Hematopoietic multipotent progenitor cell treated with erythropoietin and hydrocortisone succinate and interleukin-3 and kit ligand, for 4 days (in vitro differentiated cells): ENCODE measurements around the gene BLVRA.

Experiments
- DNase-seq: peaks from one replicate; pipeline ENCODE4 v3.0.0-alpha.2; 2015

The BLVRA gene

DNA sequence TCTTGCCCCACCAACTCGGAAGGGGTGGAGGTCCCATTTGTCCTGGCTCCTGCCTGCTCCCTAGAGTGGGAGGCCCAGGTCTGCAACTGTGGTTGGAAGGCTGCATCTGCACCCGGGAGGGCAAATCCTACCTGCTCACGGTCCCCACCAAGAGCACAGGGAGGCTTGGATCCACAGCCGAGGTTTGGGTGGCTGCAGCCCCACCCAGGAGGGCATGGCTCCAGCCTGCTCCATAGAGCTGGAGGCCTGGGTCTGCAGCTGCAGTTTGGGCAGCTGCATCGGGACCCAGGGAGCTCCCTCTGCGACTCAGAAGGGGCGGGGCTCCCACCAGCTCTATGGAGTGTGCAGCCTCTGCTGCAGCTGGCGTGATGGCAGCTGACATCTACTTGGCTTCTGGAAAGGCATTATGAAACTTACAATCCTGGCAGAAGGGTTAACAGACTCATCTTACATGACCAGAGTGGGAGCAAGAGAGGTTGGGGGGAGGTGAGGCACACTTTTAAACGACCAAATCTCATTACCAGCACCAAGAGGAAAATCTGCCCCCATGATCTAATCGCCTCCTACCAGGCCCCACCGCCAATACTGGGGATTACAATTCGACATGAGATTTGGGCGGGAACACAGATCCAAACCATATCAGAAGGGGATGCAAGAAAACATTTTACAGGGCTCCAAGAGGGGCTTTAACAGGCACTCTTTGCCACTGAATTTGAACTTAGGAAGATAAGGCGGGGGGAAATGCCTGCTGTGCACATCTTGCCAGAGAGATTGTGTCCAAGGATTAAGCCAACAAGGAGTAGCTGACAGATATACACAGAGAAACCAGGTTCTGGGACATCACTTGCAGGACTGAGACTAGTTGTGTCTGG lies 8.2 kb upstream of the BLVRA start:
- peak; percentile 82 for DNase-seq

DNA sequence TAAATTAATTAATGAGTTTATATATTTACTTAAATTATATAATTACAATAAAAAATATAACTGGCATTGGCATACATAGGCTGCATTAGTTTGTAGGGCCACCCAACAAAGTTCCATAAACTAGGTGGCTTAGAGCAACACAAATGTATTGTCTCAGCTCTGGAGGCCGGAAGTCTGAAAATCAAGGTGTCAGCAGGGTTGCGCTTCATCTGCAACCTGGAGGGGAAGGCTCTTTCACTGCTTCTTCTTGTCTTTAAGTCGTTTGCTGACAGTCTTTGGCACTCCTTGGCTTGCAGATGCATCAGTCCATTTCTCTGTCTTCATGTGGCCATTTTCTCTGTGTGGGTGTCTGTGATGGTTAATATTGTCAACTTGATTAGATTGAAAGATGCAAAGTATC lies 6.1 kb upstream of the BLVRA start:
- no peak for DNase-seq

DNA sequence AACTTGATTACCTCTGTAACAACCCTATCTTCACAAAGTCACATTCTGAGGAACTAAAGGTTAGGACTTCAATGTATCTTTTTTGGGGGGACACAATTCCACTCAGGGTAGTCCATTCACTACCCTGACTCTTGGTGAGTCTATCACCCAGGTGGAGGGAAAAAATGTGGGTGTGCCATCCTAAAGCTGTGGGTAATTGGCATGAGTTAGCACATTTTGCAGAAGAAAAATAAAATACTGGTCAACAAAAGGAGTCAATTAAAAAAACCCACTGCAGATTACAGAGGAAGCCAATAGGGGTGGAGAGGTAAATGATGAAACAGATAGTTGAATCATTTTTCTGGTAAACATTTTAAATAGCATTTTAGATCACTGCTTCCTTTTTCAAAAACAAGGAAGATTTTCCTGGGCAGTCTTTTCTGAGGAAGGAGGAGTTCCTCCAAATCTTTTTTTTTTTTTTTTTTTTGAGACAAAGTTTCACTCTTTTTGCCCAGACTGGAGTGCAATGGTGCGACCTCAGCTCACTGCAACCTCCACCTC lies 5.1 kb upstream of the BLVRA start:
- DNase-seq: peak; percentile 43

DNA sequence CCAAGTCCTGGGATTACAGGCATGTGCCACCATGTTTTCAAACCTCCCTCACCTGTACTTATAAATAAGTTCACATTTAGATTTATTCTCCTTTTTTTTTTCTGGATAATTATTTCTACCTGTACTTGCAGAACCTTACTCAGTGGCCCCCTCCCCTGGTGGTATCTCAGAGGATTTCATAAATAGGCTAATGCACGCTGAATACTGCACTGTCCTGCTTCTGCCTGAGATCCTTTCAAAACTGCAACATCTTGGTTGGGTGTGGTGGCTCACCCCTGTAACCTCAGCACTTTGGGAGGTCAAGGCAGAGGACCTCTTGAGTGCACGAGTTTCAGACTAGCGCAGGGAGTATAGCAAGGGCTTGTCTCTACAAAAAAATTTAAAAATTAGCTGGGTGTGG lies 4.6 kb upstream of the BLVRA start:
- peak; percentile 26 for DNase-seq

DNA sequence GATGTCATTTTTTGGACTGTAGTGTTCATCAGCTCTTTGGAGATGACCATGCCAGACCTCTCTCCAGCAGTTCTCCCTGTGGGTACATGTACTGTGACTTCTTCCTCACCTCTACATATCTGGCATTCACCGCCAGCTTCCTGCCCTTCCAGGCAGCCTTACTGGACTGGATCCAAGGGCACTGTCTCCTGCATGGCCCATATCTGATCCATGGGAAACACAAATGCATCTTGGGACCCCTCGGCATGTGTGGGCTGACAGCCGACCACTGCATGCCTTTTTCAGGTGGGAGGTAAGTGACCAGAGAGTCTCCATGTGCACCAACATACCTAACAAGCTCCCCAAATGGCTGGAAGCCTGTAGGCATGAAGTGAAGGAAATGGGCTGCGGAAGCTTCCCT lies 3.9 kb upstream of the BLVRA start:
- no peak for DNase-seq

DNA sequence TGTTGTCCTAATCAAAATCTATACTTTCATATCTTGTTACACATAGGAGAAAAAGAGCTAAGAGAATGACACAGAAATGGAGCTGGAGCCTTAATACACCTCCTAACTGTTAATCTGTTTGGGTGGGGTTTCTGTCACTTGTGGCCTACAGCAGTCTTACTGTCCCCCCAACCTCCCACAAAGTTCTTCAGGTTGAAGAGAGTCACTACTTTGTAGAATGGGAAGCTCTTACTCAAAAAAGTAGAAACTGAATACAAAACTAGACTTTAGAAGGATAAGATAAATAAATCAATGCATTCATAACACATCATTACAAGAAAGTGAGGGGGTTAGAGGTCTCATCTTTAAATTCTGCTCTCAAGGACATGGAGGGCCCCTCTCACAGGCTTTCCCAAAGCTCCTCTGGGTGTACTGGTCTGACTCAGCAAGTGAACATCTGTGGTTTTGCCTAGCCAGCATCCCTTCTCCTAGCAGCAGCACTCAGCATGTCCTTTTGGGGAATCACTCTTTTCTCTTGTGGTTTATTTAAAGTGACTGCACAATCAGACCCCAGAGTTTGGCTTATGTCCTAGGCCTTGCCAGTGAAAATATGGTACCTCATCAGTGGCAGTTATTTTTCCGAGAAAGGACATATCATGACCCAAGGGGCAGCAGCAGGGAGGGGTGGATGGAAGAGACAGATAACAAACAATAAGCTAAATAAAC lies 2.0 kb upstream of the BLVRA start:
- peak; percentile 84 for DNase-seq

DNA sequence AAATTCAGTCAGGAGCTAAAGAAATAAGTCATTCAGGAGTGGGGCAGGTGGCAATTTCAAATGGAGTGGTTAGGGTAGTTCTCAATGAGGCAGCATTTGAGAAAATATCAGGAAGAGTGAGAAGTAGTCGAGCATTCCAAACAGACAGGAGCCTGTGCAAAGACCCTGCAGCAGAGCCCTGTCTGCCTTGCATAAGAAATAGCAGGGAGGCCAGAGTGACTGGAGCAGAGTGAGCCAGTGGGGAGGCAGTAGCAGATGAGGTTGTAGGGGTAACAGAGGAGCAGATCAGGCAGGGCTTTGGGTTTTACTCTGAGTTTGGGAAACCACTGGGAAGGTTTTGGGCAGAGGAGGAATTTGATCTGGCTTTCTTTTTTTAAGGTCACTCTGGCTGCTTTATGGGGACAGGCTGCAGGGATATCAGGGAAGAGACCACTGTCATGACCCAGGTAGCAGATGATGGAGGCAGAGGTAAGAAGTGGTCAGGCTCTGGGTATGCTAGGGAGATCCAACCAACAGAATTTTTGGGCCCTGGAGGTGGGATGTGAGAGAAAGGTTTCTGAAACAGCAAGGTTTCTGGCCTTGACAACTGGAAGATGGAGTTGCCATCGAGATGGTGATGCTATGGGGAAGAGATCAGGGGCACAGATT lies 1.3 kb upstream of the BLVRA start:
- no peak for DNase-seq

DNA sequence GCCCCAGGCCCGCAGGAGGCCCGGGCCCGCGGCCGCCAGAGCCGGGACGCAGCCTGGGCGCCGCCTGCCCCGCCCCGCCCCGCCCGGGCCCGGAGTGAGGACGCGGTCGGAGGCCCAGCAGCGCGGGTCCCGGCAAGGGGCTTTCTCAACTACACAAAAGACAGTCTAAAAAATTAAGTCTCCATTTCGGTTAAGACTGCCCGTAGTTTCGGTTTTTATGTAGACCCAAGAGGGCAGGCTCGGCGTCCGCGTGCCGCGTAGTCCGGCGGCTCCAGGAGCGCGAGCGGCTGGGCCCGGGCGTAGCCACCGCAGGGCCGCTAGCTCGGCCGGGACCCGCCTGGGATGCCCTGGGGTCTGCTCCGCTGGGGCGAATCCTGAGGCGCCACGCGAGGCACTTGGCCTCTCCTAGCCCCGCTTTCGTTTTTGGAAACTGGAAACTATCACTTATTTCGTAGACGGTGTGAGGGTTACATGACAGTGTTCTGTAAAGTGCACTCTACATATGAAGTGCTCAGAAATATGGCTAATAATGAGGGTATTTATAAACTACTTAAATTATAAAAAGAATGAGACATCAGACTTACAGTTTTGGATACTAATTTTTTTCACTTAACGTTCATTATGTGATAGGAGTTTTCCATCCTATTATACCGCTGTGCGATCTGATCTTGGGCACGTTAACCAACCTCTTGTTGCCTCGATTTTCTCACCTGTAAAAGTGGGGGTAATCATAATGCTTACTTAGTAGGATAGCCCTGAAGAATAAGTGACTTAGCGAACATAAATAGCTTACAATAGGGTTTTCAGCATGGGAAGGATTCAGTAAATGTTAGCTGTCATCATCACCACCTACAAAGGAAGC lies 573 bp downstream of the BLVRA start:
- DNase-seq: peak; percentile 67

DNA sequence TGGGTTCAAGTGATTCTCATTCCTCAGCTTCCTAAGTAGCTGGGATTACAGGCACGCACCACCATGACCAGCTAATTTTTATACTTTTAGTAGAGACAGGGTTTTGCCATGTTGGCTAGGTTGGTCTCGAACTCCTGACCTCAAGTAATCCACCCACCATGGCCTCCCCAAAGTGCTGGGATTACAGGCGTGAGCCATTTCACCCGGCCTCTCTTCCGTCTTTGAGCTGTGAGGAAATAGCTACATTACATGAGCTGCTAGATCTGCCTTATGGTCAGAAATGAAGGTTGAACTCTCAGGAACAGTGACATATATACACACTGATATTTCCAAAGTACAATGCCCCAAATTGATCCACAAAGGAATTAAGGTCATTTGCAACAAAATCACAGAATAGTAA lies 2.4 kb downstream of the BLVRA start:
- no peak for DNase-seq

DNA sequence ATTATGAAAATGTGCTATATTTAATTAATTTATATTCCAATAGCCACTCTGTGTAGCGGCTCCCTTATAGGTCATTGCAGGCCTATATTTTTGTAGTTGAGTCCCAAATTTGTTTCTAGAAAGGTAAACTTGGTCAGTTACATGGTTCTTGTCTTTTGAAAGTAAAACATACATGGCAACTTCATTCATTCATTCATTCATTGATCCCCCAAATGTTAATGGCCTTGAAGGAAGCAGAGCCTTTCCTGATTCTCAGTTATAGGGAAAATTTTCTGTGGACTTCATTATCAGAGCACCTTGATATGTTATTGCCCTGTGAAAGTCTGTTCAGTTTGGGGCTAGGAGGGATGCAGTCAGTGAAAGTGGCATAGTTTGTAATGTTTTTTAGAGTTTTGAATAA lies 2.9 kb downstream of the BLVRA start:
- no peak for DNase-seq

DNA sequence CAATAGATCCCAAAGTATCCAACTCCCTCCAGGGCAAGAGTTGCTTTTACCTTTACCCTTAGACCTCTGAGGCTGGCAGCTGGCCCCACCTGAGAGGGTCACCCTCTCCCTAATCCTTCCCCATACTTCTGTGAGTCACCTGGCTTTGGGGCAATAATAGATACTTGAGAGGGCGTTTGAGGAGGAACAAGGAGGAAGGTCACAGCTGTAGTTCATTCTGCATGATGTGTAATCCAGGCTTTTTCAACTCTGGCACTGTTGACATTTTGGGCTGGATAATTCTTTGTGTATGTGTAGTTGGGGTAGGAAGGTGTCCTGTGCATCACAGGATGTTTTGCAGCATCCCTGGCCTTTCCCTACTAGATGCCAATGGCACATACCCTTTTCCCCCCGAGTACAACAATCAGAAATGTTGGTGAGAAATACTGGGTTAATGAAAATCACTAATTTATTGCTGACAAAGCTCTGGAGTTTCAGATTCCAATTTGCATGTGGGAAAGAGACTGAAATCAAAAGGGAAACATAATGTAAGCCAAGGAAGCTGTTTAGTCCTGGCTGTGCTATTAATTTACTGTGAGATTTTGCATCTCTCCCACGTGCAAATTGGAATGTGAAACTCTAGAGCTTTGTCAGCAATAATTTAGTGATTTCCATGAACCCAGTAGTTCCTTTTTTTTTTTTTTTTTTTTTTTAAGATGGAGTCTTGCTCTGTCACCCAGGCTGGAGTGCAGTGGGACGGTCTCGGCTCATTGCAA lies 3.6 kb downstream of the BLVRA start:
- DNase-seq: no peak

DNA sequence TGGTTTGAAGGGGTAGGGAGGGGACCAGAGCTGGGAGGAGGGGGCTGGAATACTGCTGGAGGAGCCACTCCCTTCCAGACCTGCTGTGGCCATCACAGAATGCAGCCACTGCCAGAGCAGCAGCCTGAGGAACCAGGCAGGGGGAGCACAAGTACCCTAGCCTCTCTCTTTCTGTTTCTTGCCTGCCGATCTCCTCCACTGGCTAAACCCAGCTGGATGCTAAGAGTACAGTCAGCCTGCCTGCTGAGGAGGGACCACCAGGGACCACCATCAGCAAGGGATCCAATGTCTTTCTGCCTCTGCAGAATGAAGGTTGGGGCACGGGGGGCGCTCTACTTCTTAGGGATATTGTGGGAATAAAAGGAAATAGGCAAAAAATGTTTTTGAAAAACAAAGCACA lies 4.7 kb downstream of the BLVRA start:
- DNase-seq: no peak

DNA sequence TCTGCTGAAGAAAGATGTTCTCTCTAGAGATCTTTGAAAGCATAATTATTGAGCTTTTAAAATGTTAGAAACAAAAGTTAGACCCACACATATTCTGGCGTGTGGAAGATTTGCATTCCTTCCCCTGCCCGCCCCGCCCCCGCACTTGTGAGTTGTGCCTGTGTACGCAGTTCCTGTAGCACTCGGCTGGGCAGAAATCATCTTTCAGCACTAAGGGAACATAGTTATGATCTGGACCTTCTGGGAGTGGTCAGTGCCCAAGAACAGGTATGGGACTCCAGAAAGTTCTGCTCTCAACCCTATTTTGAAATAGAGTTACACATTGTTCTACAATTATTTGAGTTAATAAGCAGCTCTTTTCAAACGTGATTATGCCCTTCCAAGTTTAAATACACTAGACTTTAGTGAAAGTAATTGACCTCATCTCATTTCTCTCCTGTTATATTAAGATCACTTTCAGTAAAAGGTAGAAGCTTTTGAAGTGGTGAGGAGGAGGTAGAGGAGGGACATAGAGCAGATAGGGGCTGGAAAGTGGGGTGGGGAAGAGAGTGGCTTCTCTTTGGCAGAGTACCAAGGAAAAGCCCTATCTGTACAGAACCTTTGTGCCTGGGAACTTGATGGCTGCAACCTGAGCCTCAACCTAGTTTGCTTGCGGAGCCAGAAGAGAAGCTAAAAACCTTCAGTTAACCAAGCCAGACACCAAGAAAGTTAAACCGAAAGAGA lies 5.7 kb downstream of the BLVRA start:
- DNase-seq: peak; percentile 87

DNA sequence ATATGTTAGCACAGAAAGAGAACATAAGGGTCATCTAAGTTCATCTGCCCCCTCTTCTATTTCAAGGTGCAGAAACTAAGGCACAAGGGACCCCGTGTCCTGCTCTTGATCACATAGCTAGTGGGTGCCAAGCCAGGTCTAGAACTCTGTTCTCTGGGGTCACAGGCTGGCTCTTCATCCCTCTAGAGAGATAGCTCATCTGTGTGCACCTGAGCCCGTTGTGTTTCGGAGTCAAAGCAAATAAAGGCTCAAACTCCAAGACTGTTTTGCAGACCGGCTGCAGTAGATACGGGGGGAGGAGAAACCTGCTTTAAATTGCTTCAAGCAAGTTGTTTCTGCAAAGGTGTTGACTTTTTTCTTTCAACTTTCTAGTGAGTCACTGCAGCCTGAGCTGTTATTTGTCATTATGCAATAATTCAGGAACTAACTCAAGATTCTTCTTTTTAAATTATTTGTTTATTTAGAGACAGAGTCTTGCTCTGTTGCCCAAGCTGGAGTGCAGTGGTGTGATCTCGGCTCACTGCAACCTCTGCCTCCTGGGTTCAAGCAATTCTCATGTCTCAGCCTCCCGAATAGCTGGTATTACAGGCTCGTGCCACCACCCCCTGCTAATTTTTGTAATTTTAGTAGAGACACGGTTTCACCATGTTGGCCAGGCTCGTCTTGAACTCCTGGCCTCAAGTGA lies 6.5 kb downstream of the BLVRA start:
- DNase-seq: peak; percentile 48

DNA sequence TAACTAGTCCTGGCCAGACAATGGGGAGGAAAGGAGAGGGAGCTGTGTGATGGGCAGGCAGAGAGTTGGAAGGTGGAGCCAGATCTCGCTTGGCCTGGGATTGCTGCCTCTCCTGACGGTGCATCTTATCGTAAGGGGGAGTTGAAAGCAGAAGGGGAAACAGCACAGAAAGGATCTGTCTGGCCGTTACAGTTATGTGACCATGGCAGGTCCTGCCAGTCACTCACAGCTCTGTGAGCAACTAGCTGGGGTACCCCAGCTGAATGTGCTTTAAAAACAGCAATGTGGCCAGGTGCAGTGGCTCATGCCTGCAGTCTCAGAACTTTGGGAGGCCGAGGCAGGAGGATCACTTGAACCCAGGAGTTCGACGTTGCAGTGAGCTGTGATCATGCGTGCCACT lies 8.1 kb downstream of the BLVRA start:
- DNase-seq: peak; percentile 86

DNA sequence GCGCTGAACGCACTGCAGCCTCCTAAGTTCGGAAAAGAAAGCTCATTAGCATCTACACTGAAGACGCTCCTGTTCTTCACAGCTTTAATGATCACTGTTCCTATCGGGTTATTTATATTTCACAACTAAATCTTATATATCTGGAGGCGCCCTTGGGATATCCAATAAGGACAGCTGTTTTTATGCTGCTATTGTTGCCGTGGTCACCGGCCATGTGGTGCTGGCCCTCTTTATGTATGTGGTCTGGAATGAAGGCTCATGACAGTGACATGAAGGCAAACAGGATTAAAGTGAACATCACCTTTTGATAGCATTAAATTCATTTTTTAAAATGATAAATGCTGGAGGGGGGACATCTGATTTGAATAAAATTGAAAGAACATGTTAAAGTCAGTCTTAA lies 8.8 kb downstream of the BLVRA start:
- peak; percentile 44 for DNase-seq

DNA sequence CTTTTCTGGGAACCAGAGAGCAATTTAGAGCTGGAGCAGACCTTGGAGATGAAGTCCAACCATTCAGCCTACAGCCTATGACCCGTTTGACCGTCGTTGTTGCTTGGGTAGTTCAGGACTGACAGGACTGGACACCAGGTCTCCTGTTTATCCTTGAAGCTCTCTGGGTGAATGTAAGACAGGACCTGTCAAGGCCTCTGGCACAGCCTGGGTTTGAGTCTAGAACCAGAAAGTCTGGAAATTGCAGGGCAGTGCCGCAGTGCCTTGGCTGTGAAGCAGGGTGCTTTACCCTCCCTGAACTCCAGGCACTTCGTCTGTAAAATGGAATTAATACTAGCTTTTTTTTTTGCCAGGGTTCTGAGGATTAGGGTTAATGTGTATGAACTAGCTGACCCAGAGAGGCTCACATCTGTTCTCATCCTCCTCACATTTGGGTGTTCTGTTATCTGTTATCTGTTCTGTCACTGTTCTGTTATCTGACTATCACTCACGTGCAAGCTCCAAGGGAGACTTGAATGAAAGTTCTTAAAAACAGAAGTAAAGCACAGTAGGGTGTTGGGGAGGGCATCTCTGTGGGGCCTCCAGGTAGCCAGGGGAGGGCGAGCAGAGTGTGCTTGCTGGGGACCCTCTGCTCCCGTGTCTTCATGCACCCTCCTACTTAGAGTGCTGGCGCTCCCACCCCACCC lies 9.9 kb downstream of the BLVRA start:
- peak; percentile 71 for DNase-seq

DNA sequence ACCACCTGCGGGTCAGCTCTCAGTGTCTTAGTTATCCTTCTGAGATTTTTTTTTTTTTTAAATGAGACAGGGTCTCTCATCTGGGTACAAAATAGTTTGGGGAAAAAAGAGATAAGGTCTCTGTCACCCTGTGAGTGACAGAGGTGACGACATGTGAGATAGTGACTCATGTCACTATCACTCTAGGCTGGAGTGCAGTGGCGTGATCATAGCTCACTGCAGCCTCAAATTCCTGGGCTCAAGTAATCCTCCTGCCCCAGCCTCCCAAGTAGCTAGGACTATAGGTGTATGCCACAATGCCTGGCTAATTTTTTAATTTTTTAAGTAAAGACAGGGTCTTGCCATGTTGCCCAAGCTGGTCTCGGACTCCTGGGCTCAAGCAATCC lies 10.4 kb downstream of the BLVRA start:
- no peak for DNase-seq

DNA sequence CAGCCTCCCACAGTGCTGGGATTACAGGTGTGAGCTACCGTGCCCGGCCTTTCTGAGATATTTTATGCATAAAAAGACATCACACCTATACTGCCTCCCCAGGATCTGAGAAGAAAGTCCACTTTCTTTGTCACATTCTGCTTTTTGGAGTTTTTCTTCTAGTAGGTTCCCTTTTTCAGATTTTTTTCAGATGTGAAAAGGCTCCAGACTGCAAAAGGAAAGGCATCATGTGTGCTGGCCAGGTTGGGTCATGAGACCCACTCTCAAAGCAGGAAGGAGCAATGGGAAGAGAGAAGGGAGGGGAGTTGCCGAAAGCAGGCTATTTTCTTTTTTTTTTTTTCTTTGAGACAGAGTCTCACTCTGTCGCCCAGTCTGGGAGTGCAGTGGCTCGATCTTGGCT lies 10.8 kb downstream of the BLVRA start:
- DNase-seq: peak; percentile 47
